Activated B cell treated with CpG ODN at 0.5 μM for 24 hours (primary cell): ENCODE measurements around the gene XIAP. TPM values are rescaled to one million over a fixed set of nuclear protein-coding genes. Genes with fewer than 3 reads are reported as not detected.
A peak's percentile ranks its signal among the peaks of the same experiment; 100 is the strongest.
"Not testable (repeated sequence)": the region's sequence is repeated elsewhere in the genome, so short reads cannot be mapped to it uniquely, and the experiment has no call there.

Experiments used
- ATAC-seq: fragments of 200-7000 bp; cut with Tn5 transposase; one replicate; pipeline ENCODE4 v1.10.0; 2021; ENCODE audit warnings: low read depth, mild to moderate bottlenecking, moderate library complexity
- CTCF ChIA-PET: fragments of 350-600 bp; sonication (Branson Sonifier 250); formaldehyde crosslinking; loops from one replicate; lab custom pipeline; 2021; ENCODE audit warnings: antibody characterized with exemption; lab: Charles Lee
- POLR2A ChIA-PET: fragments of 350-600 bp; sonication (Branson Sonifier 250); formaldehyde crosslinking; loops from one replicate; lab custom pipeline; 2021; ENCODE audit warnings: antibody characterized with exemption; lab: Charles Lee
- DNase-seq: peaks from one replicate; pipeline ENCODE4 v3.0.0; 2022
- H3K27ac Mint-ChIP-seq: one replicate; pipeline ENCODE4 v1.8.0; 2020; ENCODE audit warnings: mixed read lengths
- H3K27me3 Mint-ChIP-seq: one replicate; pipeline ENCODE4 v1.8.0; 2021; ENCODE audit warnings: mixed read lengths
- H3K36me3 Mint-ChIP-seq: one replicate; pipeline ENCODE4 v1.8.0; 2021; ENCODE audit warnings: low read depth, mixed read lengths
- H3K4me1 Mint-ChIP-seq: one replicate; pipeline ENCODE4 v1.8.0; 2021; ENCODE audit warnings: mixed read lengths
- H3K4me3 Mint-ChIP-seq: one replicate; pipeline ENCODE4 v1.8.0; 2020; ENCODE audit warnings: mild to moderate bottlenecking, mixed read lengths
- H3K9me3 Mint-ChIP-seq: one replicate; pipeline ENCODE4 v1.8.0; 2020; ENCODE audit warnings: mixed read lengths
- intact Hi-C: fragments of 100-400 bp; cut with micrococcal nuclease; formaldehyde crosslinking; loops from one replicate; pipeline ENCODE4 v1.15.1; 2024
- total RNA-seq: library from RNA; stranded (reverse); gene quantifications from 2 replicates; pipeline ENCODE4 v1.2.3, GENCODE V29; 2022
- TF ChIP-seq, protein P1 (sequence below): fragments of 200-600 bp; IDR thresholded peaks from one replicate; pipeline ENCODE4 v1.8.0; 2022; ENCODE audit warnings: antibody characterized with exemption, mild to moderate bottlenecking

XIAP gene
- total RNA-seq, 1 donor from 2014 or later: 43.6 TPM

DNA sequence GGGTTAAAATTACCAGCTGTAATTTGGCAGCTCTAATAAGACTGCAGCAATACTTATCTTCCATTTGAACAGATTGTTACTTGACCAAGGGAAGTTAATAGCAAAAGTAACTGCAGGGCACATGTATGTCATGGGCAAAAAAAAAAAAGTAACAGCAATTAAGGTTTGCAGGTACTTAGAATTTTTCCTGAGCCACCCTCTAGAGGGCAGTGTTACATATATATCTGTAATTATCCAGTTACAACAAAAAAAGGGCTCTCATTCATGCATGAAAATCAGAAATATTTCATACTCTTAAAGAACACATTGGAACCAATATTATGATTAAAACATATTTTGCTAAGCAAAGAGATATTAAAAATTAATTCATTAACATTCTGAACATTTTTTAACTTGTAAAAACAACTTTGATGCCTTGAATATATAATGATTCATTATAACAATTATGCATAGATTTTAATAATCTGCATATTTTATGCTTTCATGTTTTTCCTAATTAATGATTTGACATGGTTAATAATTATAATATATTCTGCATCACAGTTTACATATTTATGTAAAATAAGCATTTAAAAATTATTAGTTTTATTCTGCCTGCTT, 25.1 kb downstream of the XIAP start:
- no peak overlapping the region for H3K27ac Mint-ChIP-seq
- TF ChIP-seq, protein P1, sequence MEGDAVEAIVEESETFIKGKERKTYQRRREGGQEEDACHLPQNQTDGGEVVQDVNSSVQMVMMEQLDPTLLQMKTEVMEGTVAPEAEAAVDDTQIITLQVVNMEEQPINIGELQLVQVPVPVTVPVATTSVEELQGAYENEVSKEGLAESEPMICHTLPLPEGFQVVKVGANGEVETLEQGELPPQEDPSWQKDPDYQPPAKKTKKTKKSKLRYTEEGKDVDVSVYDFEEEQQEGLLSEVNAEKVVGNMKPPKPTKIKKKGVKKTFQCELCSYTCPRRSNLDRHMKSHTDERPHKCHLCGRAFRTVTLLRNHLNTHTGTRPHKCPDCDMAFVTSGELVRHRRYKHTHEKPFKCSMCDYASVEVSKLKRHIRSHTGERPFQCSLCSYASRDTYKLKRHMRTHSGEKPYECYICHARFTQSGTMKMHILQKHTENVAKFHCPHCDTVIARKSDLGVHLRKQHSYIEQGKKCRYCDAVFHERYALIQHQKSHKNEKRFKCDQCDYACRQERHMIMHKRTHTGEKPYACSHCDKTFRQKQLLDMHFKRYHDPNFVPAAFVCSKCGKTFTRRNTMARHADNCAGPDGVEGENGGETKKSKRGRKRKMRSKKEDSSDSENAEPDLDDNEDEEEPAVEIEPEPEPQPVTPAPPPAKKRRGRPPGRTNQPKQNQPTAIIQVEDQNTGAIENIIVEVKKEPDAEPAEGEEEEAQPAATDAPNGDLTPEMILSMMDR: no peak
- no peaks in the 10 kb centered on the region for H3K27me3 Mint-ChIP-seq
- peaks cover 11% of the 10 kb centered on the region for H3K4me1 Mint-ChIP-seq
- DNase-seq: no peak
- peak; percentile 42 for ATAC-seq
- ChIA-PET CTCF (interaction anchor here (0.9 to 1.4 kb wide), 3 partner anchors 24 to 52 kb away, joined by 3 read pairs; no protein-coding TSS in a partner anchor), POLR2A (no interaction called here)
- intact Hi-C loops: loop anchor here (1.0 to 10.0 kb wide), 3 partner anchors 26 to 130 kb away; no protein-coding TSS in a partner anchor
- H3K9me3 Mint-ChIP-seq: no peaks in the 10 kb centered on the region
- no peak overlapping the region for H3K4me3 Mint-ChIP-seq
- peaks cover 27% of the 10 kb centered on the region for H3K36me3 Mint-ChIP-seq

GRCh38 chrX:123899701-123900100, 39.8 kb downstream of the XIAP start:
- TF ChIP-seq, protein P1: no peak
- Mint-ChIP-seq H3K27me3 (no peaks in the 10 kb centered on the region), H3K9me3 (no peaks in the 10 kb centered on the region), H3K4me3 (no peak overlapping the region), H3K36me3 (peaks cover 56% of the 10 kb centered on the region), H3K27ac (no peak overlapping the region), H3K4me1 (peaks cover 10% of the 10 kb centered on the region)
- ATAC-seq (no peak), DNase-seq (no peak)
- intact Hi-C loops: no loop called here
- ChIA-PET CTCF (no interaction called here), POLR2A (no interaction called here)

DNA sequence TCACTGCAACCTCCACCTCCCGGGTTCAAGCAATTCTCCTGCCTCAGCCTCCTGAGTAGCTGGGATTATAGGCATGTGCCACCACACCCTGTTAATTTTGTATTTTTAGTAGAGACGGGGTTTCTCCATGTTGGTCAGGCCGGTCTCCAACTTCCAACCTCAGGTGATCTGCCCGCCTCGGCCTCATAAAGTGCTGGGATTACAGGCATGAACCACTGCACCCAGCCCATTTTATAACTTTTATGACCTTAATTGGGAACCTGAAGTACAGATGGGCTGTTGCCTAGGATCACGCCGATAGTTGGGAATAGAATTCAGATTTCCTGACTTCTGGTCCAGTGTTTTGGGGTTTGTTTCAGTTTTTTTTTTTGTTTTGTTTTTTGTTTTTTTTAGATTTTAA, 43.4 kb downstream of the XIAP start:
- POLR2A ChIA-PET, H3K27ac Mint-ChIP-seq, ATAC-seq, DNase-seq, CTCF ChIA-PET, H3K4me3 Mint-ChIP-seq, H3K27me3 Mint-ChIP-seq, intact Hi-C loops, H3K9me3 Mint-ChIP-seq: not testable (repeated sequence)
- peaks cover 55% of the 10 kb centered on the region for H3K36me3 Mint-ChIP-seq
- peaks cover 31% of the 10 kb centered on the region for H3K4me1 Mint-ChIP-seq

DNA sequence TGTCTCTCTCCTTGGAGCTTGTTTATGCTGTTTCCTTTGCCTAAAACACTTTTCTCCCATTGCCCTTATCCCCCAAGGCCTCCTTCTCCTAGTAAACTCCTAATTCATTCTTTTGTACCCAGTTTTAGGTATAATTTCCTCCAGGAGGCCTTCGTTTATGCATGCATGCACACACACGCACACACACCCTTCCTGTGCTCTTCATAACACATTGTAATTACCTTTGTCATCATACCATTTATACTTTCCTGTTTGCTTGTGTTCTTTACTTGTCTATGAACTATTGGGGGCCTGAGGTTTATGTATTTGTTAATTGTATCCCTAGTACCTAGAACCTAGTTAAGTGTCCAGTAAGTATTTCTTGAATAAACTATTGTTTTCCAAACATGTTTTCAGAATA, 45.5 kb downstream of the XIAP start:
- TF ChIP-seq, protein P1: no peak
- H3K4me1 Mint-ChIP-seq: peaks cover 33% of the 10 kb centered on the region
- no peaks in the 10 kb centered on the region for H3K9me3 Mint-ChIP-seq
- intact Hi-C loops: no loop called here
- DNase-seq (no peak), ATAC-seq (no peak)
- H3K4me3 Mint-ChIP-seq: peak overlapping the region; percentile 61
- H3K27me3 Mint-ChIP-seq: no peaks in the 10 kb centered on the region
- H3K27ac Mint-ChIP-seq: peak overlapping the region; percentile 89
- ChIA-PET CTCF (no interaction called here), POLR2A (no interaction called here)
- H3K36me3 Mint-ChIP-seq: peaks cover 50% of the 10 kb centered on the region

- no peaks in the 10 kb centered on the region for H3K9me3 Mint-ChIP-seq
- intact Hi-C loops: no loop called here
- DNase-seq (no peak), ATAC-seq (no peak)
- H3K27ac Mint-ChIP-seq: peak overlapping the region; percentile 43
- ChIA-PET POLR2A (no interaction called here), CTCF (no interaction called here)
- TF ChIP-seq, protein P1: no peak
- no peaks in the 10 kb centered on the region for H3K27me3 Mint-ChIP-seq
- peaks cover 38% of the 10 kb centered on the region for H3K36me3 Mint-ChIP-seq
- peaks cover 37% of the 10 kb centered on the region for H3K4me1 Mint-ChIP-seq
- peak overlapping the region; percentile 19 for H3K4me3 Mint-ChIP-seq
These were observed 46.9 kb downstream of the XIAP start for GRCh38 chrX:123906557-123907316.
